HCT116 (cell line): ENCODE data around the gene LCN10.

Experiments
- CEBPB ChIP-seq: IDR thresholded peaks from 2 replicates; pipeline ENCODE4 v1.6.1; 2012; ENCODE audit warnings: low read depth
- TF ChIP-seq, protein P1 (sequence below), 3 experiments: fragments of 200-600 bp in 1 of 3; sonication (generic) in 1 of 3; IDR thresholded peaks in 2 of 3; conservative IDR thresholded peaks in 1 of 3; 2 replicates each; pipeline ENCODE4 v1.5.1; 2012 to 2017; ENCODE audit warnings: low read depth in 2 of 3, low read length in 2 of 3, antibody characterized with exemption in 1 of 3, borderline replicate concordance in 1 of 3, control low read depth in 1 of 3, mild to moderate bottlenecking in 1 of 3, mixed read lengths in 1 of 3, mixed run types in 1 of 3, moderate library complexity in 1 of 3; ENCODE audit not compliant: insufficient read depth in 1 of 3

DNA sequence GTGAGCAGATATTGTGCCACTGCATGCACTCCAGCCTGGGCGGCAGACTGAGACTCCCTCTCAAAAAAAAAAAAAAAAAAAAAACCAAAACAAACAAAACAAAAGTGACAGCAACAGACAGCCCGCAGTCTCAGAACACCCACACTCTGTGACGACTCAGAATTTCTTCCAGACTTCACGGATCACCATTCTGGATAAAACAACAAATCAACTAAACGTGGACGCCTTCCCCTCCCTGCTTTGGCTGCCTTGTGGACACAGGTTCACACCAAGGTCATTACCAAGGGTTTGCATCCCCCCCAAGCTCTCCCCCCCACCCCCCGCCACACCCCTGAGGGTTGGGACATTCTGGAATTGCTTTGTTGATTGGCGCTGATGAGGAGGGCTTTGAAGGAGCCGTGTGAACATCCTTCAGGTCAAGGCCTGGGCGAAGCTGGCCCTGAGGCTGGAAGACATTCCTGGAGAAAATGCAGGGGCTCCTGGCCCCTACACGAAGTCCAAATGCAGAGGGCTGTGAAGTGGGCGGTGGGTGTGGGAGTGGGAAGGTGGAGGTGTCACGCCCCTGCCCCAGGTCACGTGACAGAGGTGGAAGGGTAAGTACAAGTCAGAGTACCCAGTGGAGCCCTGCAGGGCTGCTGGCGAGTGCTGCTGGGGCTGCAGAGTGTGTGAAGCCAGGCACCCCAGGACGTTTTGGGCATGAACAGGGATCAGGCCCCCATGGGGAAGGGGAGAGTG is 10.1 kb downstream of the LCN10 start:
- TF ChIP-seq, protein P1, sequence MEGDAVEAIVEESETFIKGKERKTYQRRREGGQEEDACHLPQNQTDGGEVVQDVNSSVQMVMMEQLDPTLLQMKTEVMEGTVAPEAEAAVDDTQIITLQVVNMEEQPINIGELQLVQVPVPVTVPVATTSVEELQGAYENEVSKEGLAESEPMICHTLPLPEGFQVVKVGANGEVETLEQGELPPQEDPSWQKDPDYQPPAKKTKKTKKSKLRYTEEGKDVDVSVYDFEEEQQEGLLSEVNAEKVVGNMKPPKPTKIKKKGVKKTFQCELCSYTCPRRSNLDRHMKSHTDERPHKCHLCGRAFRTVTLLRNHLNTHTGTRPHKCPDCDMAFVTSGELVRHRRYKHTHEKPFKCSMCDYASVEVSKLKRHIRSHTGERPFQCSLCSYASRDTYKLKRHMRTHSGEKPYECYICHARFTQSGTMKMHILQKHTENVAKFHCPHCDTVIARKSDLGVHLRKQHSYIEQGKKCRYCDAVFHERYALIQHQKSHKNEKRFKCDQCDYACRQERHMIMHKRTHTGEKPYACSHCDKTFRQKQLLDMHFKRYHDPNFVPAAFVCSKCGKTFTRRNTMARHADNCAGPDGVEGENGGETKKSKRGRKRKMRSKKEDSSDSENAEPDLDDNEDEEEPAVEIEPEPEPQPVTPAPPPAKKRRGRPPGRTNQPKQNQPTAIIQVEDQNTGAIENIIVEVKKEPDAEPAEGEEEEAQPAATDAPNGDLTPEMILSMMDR (IDR thresholded peaks at IDR 0.05 in 2 of 3, conservative IDR thresholded peaks at IDR 0.05 in 1 of 3; ENCODE audit: borderline replicate concordance in 1 of 3, insufficient read depth in 1 of 3, low read depth in 2 of 3, low read length in 2 of 3): no peak
- no peak for TF ChIP-seq CEBPB
